H9 (cell line): Measurements from ENCODE around the gene SH3GL2. TPM values are rescaled to one million over a fixed set of nuclear protein-coding genes. Genes with fewer than 3 reads are reported as not detected.

Experiments
- DNase-seq: peaks from one replicate; pipeline ENCODE4 v3.0.0-alpha.2; 2017
- H2AFZ ChIP-seq: one replicate; pipeline ENCODE4 v1.6.1; 2013; ENCODE audit warnings: mild to moderate bottlenecking, low read length, control low read depth, moderate library complexity
- H2AK5ac ChIP-seq: 2 replicates; pipeline ENCODE4 v1.6.1; 2013; ENCODE audit warnings: low read length, control low read depth, mixed read lengths; ENCODE audit not compliant: insufficient read length
- H2BK120ac ChIP-seq: one replicate; pipeline ENCODE4 v1.6.1; 2013; ENCODE audit warnings: low read depth, mild to moderate bottlenecking, low read length, control low read depth, inconsistent platforms; ENCODE audit not compliant: poor library complexity, severe bottlenecking
- H2BK12ac ChIP-seq: 2 replicates; pipeline ENCODE4 v1.6.1; 2013; ENCODE audit warnings: low read length, control low read depth, mixed read lengths, low read depth; ENCODE audit not compliant: insufficient read length
- H2BK15ac ChIP-seq: 2 replicates; pipeline ENCODE4 v1.6.1; 2013; ENCODE audit warnings: low read depth, low read length, control low read depth
- H2BK20ac ChIP-seq: one replicate; pipeline ENCODE4 v1.6.1; 2013; ENCODE audit warnings: low read depth, mild to moderate bottlenecking, low read length, control low read depth, inconsistent platforms; ENCODE audit not compliant: poor library complexity, severe bottlenecking
- H2BK5ac ChIP-seq: 2 replicates; pipeline ENCODE4 v1.6.1; 2013; ENCODE audit warnings: low read length, control low read depth, mixed read lengths; ENCODE audit not compliant: insufficient read length
- H3K14ac ChIP-seq: 2 replicates; pipeline ENCODE4 v1.6.1; 2013; ENCODE audit warnings: low read length, control low read depth; ENCODE audit not compliant: insufficient read depth
- H3K18ac ChIP-seq: 2 replicates; pipeline ENCODE4 v1.6.1; 2013; ENCODE audit warnings: low read depth, mild to moderate bottlenecking, mixed read lengths, low read length, control low read depth; ENCODE audit not compliant: insufficient read length
- H3K23ac ChIP-seq: 2 replicates; pipeline ENCODE4 v1.6.1; 2013; ENCODE audit warnings: low read length, control low read depth, mixed read lengths, low read depth; ENCODE audit not compliant: insufficient read length
- H3K23me2 ChIP-seq: 2 replicates; pipeline ENCODE4 v1.6.1; 2013; ENCODE audit warnings: low read depth, mild to moderate bottlenecking, mixed read lengths, low read length, control low read depth; ENCODE audit not compliant: insufficient read length, poor library complexity, severe bottlenecking
- H3K27ac ChIP-seq: 2 replicates; pipeline ENCODE4 v1.5.1; 2013; ENCODE audit warnings: low read length, control low read depth, mixed read lengths, low read depth; ENCODE audit not compliant: insufficient read length
- H3K27me3 ChIP-seq: 2 replicates; pipeline ENCODE4 v1.6.1; 2013; ENCODE audit warnings: low read length, control low read depth, inconsistent platforms; ENCODE audit not compliant: insufficient read depth
- H3K4ac ChIP-seq: 2 replicates; pipeline ENCODE4 v1.6.1; 2013; ENCODE audit warnings: low read depth, mild to moderate bottlenecking, control low read depth, inconsistent platforms, low read length, moderate library complexity
- H3K4me1 ChIP-seq: 2 replicates; pipeline ENCODE4 v1.6.1; 2013; ENCODE audit warnings: low read length, control low read depth, inconsistent platforms; ENCODE audit not compliant: insufficient read depth
- H3K4me2 ChIP-seq: 2 replicates; pipeline ENCODE4 v1.6.1; 2013; ENCODE audit warnings: low read length, control low read depth, mixed read lengths; ENCODE audit not compliant: insufficient read length, insufficient read depth
- H3K56ac ChIP-seq: 2 replicates; pipeline ENCODE4 v1.6.1; 2013; ENCODE audit warnings: low read depth, mild to moderate bottlenecking, mixed read lengths, low read length, control low read depth; ENCODE audit not compliant: insufficient read length
- H3K79me1 ChIP-seq: 2 replicates; pipeline ENCODE4 v1.6.1; 2013; ENCODE audit warnings: low read depth, mild to moderate bottlenecking, moderate library complexity, low read length, control low read depth, inconsistent platforms; ENCODE audit not compliant: insufficient read depth, poor library complexity, severe bottlenecking
- H3K79me2 ChIP-seq: 2 replicates; pipeline ENCODE4 v1.6.1; 2013; ENCODE audit warnings: low read length, control low read depth, inconsistent platforms; ENCODE audit not compliant: insufficient read depth
- H3K9ac ChIP-seq: 2 replicates; pipeline ENCODE4 v1.6.1; 2013; ENCODE audit warnings: low read length, control low read depth, mixed read lengths; ENCODE audit not compliant: insufficient read length; ENCODE audit errors: extremely low read depth
- H3K9me3 ChIP-seq: one replicate; pipeline ENCODE4 v1.6.1; 2013; ENCODE audit warnings: low read depth, low read length, inconsistent platforms; ENCODE audit not compliant: control insufficient read depth
- H3T11ph ChIP-seq: one replicate; pipeline ENCODE4 v1.6.1; 2013; ENCODE audit warnings: mild to moderate bottlenecking, low read length, control low read depth, inconsistent platforms
- H4K20me1 ChIP-seq: one replicate; pipeline ENCODE4 v1.6.1; 2013; ENCODE audit not compliant: control insufficient read depth, insufficient read length, insufficient read depth
- H4K5ac ChIP-seq: 2 replicates; pipeline ENCODE4 v1.6.1; 2013; ENCODE audit warnings: low read depth, mild to moderate bottlenecking, mixed read lengths, low read length, control low read depth; ENCODE audit not compliant: insufficient read length
- H4K8ac ChIP-seq: replicated peaks from 2 replicates; pipeline ENCODE4 v1.6.1; 2013; ENCODE audit warnings: low read length, control low read depth, mixed read lengths, low read depth; ENCODE audit not compliant: insufficient read length
- H4K91ac ChIP-seq: 2 replicates; pipeline ENCODE4 v1.6.1; 2013; ENCODE audit warnings: low read depth, mild to moderate bottlenecking, moderate library complexity, mixed read lengths, low read length, control low read depth; ENCODE audit not compliant: insufficient read length
- H3K27ac Mint-ChIP-seq, 3 experiments: 2 replicates in 2 of 3; 3 replicates in 1 of 3; pipeline ENCODE4 v1.8.0; 2020 to 2021; ENCODE audit warnings: mixed read lengths in 3 of 3, mild to moderate bottlenecking in 1 of 3, moderate library complexity in 1 of 3
- H3K27me3 Mint-ChIP-seq: 2 replicates; pipeline ENCODE4 v1.8.0; 2021; ENCODE audit warnings: low read depth, mild to moderate bottlenecking, moderate library complexity, mixed read lengths
- H3K36me3 Mint-ChIP-seq, 3 experiments: 2 replicates in 2 of 3; 3 replicates in 1 of 3; pipeline ENCODE4 v1.8.0; 2020 to 2021; ENCODE audit warnings: low read depth in 3 of 3, mixed read lengths in 3 of 3; ENCODE audit not compliant: insufficient read depth in 1 of 3
- H3K4me1 Mint-ChIP-seq, 2 experiments: 2 replicates each; pipeline ENCODE4 v1.8.0; 2020; ENCODE audit warnings: mixed read lengths in 2 of 2
- H3K4me3 Mint-ChIP-seq, 2 experiments: 2 replicates in 1 of 2; 3 replicates in 1 of 2; pipeline ENCODE4 v1.8.0; 2020 to 2021; ENCODE audit warnings: mild to moderate bottlenecking in 2 of 2, mixed read lengths in 2 of 2, moderate library complexity in 1 of 2
- H3K9me3 Mint-ChIP-seq, 2 experiments: 2 replicates in 1 of 2; 3 replicates in 1 of 2; pipeline ENCODE4 v1.8.0; 2020; ENCODE audit warnings: mild to moderate bottlenecking in 2 of 2, mixed read lengths in 2 of 2, moderate library complexity in 1 of 2
- WGBS: extraction: QIAGEN DNeasy Blood & Tissue Kit; methylation state at CpG from one replicate; pipeline ENCODE4 v1.1.7; 2013; ENCODE audit warnings: missing lambda C conversion rate, low lambda C conversion rate, mixed read lengths; ENCODE audit not compliant: insufficient read length; ENCODE audit errors: extremely low coverage; 5-methylcytosine and 5-hydroxymethylcytosine counted together
- total RNA-seq: library from RNA; stranded (reverse); gene quantifications from 2 replicates; pipeline ENCODE4 v1.2.1, GENCODE V29; 2021
- TF ChIP-seq, protein P1 (sequence below): fragments of 200-600 bp; sonication (generic); conservative IDR thresholded peaks from 3 replicates; pipeline ENCODE4 v1.8.0; 2021; ENCODE audit warnings: antibody characterized with exemption, mild to moderate bottlenecking

The SH3GL2 gene
- total RNA-seq, 1 experiment from 2014 or later: 6.5 TPM

DNA sequence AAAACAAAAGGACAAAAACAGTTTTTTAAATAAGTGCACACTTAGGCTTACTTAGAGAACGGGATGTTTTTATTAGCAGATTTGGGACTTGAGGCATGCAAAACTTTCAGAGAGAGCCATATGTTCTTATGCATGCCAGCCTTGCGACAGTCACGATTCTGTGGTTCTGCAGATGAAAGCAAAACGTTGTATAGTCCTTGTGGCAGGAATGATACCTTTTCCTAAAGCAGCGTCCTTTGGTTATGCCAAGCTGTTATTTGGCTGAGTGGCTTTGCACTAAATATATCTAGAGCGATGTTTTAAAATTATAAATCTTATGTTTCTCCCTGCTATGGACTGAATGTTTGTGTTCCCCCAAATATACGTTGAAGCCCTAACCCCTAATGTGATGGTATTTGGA is 152.0 kb downstream of the SH3GL2 start:
- Histone ChIP-seq H2BK15ac (no peak overlapping the region), H2BK20ac (no peak overlapping the region), H3K27me3 (no peaks in the 10 kb centered on the region), H2BK12ac (no peak overlapping the region), H3K4me1 (no peaks in the 10 kb centered on the region), H4K20me1 (no peaks in the 10 kb centered on the region), H3K56ac (no peak overlapping the region), H3T11ph (no peak overlapping the region), H3K4ac (no peak overlapping the region), H2AFZ (no peak overlapping the region), H3K9ac (no peak overlapping the region), H3K79me1 (no peaks in the 10 kb centered on the region), H2BK120ac (no peak overlapping the region), H2BK5ac (no peak overlapping the region), H4K5ac (no peak overlapping the region), H3K9me3 (no peaks in the 10 kb centered on the region), H3K23ac (no peak overlapping the region), H2AK5ac (no peak overlapping the region), H3K27ac (no peak overlapping the region), H3K4me2 (no peak overlapping the region), H3K23me2 (no peaks in the 10 kb centered on the region), H4K91ac (no peak overlapping the region), H4K8ac (no peak overlapping the region), H3K14ac (no peak overlapping the region), H3K18ac (no peak overlapping the region), H3K79me2 (no peaks in the 10 kb centered on the region)
- peaks cover 5 to 9% of the 10 kb centered on the region in 2 experiments; a peak in 3 of 5 replicates for H3K9me3 Mint-ChIP-seq
- TF ChIP-seq, protein P1, sequence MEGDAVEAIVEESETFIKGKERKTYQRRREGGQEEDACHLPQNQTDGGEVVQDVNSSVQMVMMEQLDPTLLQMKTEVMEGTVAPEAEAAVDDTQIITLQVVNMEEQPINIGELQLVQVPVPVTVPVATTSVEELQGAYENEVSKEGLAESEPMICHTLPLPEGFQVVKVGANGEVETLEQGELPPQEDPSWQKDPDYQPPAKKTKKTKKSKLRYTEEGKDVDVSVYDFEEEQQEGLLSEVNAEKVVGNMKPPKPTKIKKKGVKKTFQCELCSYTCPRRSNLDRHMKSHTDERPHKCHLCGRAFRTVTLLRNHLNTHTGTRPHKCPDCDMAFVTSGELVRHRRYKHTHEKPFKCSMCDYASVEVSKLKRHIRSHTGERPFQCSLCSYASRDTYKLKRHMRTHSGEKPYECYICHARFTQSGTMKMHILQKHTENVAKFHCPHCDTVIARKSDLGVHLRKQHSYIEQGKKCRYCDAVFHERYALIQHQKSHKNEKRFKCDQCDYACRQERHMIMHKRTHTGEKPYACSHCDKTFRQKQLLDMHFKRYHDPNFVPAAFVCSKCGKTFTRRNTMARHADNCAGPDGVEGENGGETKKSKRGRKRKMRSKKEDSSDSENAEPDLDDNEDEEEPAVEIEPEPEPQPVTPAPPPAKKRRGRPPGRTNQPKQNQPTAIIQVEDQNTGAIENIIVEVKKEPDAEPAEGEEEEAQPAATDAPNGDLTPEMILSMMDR: no peak
- no peak overlapping the region for H3K4me3 Mint-ChIP-seq
- WGBS: no CpG with 5 or more reads among the region's 7 CpGs
- 0 out of 4 replicates have a peak, but pooled peaks cover 0 to 3% of the 10 kb centered on the region in 2 experiments for H3K4me1 Mint-ChIP-seq
- H3K36me3 Mint-ChIP-seq: peaks cover 0 to 2% (median 0%) of the 10 kb centered on the region in 3 experiments; a peak in 2 of 7 replicates
- peaks cover 3% of the 10 kb centered on the region; the same call in 1 of the 2 replicates for H3K27me3 Mint-ChIP-seq
- no peak overlapping the region for H3K27ac Mint-ChIP-seq
- no peak for DNase-seq
